ENCODE measurements around the gene IL17RC.

IL17RC gene

GRCh38 chr3:9947025-9947995, 30.4 kb downstream of the IL17RC start:
- DNase-seq, result no peak

GRCh38 chr3:9948586-9948985, 31.7 kb downstream of the IL17RC start:
- DNase-seq, result no peak

DNA sequence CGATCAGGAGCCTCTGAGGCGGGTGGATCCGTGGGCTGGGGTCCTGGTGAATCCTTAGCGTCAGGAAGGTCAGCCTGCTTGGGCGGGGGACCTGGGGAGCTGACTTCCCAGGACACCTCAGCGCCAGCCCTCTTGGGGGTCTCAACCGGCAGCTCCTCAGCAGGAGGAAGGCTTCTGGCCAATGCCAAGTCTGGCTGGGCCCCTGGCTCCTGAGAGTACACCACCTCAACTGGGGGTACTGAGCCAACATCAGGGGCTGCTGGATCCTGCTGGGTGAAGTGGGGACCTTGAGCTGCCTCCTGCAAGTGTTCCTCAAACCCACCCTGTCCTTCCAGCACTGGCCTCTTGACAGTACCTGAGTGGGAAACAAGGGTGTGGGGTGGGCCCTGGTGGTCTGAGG, 32.2 kb downstream of the IL17RC start:
- DNase-seq, result no peak

DNA sequence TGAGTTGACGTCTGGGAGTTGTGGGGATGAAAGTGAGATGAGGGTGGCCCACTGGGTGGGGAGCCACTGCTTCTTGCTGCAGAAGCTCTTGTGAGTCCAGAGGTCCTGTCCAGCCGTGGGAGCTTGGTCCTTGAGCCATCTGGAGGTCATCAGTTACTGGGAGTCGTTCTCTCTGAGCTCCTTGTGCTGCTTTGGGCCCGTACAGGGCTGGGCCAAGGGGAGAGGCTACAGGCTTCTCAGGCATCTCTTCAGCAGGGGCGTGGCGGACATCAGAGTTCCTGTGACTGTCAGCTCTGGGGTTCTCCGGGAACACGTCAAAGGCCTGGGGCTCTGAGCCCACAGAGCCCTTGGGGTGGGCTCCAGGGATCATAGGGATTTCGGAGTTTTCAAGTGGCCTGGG, 32.7 kb downstream of the IL17RC start:
- DNase-seq, result no peak

- DNase-seq, result no peak
These were observed 34.2 kb downstream of the IL17RC start for GRCh38 chr3:9951126-9951525.

DNA sequence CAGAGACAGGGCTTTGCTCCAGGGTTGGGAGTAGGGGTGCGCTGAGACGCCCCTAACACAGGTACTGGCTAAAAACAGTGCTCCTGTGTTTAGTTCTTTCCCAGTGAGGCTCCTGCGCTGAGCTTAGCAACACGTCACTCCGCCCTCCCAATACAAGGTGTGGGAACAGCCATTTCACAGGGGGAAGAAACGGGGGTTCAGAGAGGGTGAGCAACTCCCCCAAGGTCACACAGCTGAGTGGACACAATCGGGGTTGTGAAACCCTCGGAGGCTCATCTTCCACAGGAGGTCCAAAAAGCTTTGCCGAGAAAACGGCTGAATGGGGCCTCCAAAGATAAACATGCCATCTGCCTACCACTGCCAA, 34.7 kb downstream of the IL17RC start:
- DNase-seq, result no peak

DNA sequence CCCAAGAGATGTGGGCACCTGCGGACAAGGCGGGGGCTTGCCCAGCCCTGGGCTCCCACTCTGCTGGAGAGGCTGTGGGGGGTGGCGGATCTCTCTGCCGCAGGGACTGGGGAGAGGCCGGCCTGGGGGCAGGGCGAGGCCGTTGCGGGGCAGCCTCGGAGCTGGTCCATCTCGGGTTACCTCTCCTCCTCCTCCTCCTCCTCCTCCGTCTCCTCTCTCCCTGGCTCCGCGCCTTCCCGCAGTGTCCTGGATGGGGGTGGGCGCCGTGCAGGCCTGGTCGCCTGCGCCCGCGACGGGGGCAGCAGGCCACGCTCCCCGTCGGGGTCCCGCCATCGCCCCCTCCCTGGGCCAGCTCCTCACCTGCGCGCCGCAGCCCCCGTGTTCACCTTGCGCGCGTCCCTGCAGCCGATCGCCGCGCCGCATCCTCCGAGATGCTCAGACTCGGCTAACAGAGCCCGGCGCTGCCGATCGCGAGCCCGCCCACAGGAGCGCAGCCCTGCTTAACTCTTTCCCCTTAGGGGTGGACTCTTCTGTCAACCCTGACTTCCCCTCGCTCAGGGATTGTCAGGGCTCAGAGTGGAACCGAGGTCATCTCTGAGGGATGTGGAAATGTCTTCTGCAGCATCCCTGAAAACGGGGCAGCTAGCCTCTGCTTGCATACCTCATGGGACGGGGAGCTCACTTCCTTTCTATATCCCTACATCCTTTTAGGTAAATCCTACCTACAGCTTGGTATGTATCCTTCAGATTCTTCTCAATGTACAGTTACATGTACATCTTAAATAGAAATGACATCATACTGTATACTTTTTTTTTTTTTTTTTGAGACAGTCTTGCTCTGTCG, 35.3 kb downstream of the IL17RC start, which contains the start of gene PRRT3:
Gene PRRT3, minus strand, starts transcription at position 447 of the 844 bp plus-strand sequence. CDS start 2,293 bp downstream, outside the sequence.
- peak; percentile 35 for DNase-seq

GRCh38 chr3:9955067-9955502, 38.2 kb downstream of the IL17RC start:
- no peak for DNase-seq

DNA sequence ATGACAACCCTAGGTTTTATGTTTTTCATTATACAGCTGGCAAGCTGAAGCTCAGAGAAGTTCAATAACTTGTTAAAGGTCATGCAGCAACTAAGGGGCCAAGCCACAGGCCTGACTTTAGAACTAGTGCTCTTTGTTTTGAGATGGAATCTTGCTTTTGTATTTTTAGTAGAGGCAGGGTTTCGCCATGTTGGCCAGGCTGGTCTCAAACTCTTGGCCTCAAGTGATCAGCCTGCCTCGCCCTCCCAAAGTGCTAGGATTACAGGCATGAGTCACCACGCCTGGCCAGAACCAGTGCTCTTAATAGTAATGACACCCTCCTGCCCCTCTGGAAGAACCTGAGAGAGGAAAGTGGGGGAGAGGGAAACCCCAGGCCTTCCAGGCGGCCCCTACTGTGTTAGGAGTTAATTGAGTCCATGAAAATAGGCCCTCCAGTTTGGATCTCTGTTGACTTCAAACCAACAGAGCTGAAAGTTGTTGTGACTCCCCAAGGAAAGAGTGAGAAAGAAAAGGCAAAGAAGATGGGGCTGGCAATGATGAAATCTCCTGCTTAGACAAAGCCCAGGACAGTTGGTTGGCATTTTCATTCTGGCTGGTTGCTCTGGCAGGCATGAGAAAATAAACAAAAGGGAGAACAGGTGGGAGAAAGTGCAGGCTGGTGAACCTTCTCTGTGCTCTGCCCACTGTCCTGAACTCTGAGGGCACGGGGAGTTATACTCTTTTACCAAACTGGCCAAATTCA, 38.9 kb downstream of the IL17RC start:
- DNase-seq, result no peak

- DNase-seq, result peak; percentile 52
These were observed 40.3 kb downstream of the IL17RC start for GRCh38 chr3:9957214-9957613.

- peak; percentile 31 for DNase-seq
These were observed 48.4 kb downstream of the IL17RC start for GRCh38 chr3:9965200-9965875.

- no peak for DNase-seq
These were observed 49.9 kb downstream of the IL17RC start for GRCh38 chr3:9966841-9967240.

GRCh38 chr3:9969632-9970019, 52.7 kb downstream of the IL17RC start:
- DNase-seq, result no peak

DNA sequence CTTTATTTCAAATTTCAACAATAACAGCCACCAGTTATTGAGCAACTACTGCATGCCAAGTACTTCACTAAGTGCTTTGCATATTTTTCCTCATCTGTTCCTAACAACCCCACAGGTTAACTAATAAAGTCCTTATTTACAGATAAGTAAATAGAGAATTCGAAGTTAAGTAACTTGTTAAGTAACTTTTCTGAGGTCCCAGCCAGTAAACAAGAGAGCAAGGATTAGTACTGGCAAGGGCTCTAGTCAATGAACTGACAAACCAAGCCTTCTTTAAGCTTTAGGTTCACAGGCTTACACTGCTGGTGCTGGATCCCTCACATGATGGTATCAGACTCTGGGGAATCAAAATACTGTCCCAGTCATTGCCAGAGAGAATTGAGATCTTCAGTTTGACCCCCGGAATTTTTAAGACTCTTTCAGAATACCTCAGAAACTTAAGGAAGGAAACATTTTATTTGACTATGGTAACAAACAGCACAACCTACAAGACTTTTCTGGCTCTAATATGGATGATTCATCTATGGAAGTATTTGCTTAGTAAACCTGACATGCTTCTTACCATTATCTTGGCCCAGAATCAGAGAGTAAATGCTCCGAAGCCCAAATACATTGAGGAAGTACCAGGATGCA, 53.2 kb downstream of the IL17RC start:
- DNase-seq, result no peak

GRCh38 chr3:9976721-9977709, 60.1 kb downstream of the IL17RC start:
- peak; percentile 99 for DNase-seq

DNA sequence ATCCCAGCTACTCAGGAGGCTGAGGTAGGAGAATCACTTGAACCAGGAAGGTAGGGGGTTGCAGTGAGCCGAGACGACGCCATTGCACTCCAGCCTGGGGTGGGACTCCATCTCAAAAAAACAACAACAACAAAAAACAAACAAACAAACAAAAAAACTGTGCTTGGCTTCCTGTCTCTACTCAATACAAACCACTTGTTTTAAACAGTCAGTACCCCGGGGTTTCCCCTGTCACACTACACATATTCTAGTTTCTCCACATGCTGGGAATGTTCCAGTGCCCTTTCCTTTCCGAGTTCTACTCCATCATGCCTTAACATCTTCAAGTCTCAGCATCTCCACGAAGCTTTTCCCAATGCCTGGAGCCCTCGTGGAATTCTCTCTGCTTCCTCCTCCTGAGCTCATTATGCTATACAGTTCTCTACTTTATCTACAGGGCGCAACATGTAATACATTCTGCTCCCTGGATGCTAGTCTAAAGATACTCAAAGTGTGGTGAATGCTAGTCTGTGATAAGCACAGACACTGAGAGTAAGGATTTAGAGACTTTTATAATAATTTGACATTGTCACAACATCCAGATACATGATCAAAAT, 61.9 kb downstream of the IL17RC start:
- peak; percentile 91 for DNase-seq

- DNase-seq, result no peak
These were observed 63.4 kb downstream of the IL17RC start for GRCh38 chr3:9980251-9980650.
